Hematopoietic multipotent progenitor cell treated with erythropoietin and hydrocortisone succinate and interleukin-3 and kit ligand, for 8 days (in vitro differentiated cells): ENCODE data around the gene EHD1.

Source experiments
- DNase-seq: peaks from one replicate; pipeline ENCODE4 v3.0.0-alpha.2; 2015

EHD1 gene

DNA sequence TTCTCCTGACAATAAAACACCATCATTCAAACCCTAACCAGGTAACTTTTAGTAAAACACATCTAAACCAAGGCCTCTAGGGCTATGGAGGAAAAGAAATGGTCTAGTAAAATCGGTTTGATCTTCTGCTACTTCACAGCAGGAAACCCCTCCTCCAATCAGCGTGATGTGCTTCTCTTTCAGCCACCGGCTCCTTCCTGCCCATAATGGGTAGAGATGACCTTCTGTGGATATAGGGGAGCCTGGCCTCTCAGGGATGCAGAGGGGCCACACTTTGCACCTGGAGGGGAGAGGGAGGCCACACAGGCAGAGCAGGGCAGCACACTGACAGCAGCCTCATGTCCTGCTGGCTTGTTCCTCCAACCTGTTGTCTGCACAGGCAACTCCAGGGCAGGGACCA, 6.9 kb downstream of the EHD1 start:
- DNase-seq, result no peak

DNA sequence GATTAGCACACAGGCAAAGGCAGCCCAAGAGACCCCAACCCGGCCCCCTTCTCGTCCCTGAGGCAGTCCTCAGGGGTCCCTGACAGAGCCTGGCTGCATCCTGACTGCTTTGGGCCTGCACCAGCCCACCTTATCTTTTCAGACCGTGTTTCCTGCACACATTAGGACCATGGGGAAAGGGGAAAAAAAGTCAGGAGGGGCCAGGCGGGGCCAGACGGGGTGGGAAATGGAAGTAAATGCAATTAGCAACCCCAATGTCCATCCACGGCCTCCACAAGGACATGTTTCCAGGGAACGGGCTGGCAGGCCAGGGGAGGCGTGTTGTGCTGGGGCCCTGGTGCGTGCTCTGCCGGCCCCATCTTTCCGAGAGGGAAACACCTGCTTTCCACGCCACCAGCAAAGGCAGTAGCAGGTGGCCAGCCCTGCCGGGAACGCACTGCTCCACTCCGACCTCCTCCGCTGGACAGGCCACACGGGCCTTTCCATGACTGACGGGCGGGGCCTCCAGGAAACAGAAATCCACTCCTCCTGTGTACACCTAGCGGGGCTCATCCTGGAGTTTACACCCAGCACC, 7.4 kb downstream of the EHD1 start:
- DNase-seq, result no peak

DNA sequence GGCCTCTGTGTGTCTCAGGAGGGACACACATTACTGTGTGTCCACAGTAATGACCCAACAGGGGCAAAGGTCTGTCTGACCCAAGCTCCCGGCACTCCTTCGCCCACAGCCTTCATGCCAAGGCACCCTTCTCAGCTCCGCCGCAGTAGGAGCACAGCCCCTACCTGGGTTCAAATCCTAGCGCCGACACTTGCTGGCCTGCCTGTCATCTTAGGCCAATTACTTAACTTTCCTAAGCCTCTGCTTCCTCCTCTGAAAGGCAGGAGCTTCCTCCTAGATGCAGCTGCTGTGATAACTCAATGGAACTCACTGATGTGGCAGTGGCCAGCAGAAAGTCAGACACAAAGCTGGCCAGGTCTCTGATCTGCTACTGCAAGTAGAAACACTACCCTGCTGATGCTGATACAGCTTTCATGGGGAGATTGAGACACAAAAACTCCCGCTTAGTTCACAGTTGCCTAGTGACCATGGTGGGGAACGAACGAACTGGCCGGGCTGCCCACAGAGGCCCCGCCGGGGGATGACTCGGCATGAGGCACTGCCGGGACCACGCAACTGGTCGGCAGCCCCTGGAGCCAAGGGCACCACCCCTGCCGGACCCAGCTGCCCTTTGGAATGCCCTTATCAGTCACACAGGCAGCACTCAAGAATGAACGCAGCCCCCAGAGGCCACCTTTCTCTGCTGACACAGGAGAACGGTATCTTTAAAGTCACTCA, 8.1 kb downstream of the EHD1 start:
- DNase-seq, result peak; percentile 52

DNA sequence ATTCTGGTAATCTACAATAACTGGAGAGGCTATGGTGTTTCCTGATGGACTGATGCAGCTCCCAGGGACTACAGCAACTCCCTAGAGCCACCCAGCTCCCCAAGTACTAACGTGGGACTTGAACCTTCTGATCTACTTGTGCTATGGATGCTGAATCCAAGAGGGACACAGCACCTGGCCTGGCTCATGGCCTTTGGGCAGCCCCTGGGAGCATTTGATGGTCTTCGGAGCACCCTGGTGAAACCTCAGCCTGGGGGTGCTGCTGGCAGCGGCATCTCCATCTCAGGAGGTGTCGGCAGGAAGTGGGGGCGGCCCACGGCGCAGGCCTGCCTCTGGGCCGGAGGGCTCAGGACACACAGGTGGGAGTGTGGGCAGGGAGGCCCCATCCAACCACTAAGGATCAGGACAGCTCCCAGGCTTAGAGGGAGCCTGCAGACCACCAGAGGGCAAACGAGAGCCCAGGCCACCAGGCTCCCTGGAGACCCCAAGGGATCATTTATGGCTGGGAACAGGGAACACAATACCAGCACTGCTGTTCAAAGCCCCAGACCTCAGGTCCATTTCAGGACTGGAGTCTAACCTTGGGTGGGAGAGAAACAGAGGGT, 8.7 kb downstream of the EHD1 start:
- DNase-seq, result no peak

DNA sequence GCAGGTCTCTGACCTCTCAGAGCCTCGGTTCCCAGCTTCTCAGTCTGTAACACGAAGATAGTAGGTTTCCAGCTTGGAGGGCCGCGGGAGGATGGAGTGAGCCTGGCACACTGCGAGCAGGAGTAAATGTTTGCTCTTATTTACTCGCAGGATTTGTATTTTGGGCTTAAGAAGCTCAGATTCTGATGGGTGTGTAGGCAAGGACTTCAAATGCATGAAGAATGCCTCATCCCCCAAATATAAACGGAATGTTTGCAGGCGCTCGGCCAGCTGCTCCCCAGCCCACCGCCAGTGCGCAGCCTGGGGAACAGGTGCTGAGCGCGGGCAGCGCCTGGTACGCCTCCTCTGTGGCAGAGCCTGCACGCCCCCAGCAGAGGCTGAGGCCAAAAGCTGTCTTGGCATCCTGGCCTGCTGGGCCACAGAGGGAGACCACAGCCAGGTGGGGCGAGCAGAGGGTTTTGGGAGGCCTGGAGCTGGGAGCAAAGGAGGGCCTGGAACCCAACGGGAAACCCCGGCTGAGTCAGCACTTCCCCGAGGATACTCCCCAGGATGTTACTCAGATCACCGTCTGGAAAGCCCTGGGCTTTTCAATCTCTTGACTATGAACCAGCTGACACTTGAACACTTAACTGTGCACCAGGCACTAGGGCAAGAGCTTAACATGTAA, 9.4 kb downstream of the EHD1 start:
- DNase-seq, result no peak

DNA sequence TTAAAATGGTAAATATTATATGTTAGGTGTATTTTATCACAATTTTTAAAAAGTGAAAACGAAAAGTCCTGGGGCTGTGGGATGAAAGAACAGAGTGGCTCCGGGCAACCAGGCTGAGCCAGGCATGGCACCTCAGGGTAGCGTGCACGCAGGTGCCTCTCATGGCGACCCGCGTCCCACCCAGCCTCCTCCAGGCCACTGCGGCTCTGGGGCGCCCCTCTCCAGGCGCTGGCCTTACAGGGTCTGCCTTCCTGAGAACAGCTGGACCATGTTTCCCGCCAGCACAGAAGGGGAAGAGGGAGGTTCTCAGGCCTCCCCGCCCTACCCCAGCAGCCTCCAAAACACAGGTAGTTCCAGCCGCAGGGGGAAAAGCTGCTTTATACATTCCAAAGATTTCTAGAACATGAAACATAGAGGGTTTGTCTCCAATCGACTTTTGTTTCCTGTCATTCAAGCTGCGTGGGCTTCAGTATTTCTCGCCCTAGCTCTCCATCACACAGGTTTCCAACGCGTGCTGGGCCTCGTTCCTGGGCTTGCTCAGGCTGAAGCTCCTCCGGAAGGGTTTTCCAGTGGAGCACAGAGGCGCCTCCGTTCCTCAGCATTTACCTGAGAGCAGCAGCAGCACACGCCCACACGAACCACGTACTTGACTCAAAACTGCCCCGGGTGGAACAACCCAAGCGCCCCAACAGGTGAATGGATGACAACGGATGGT, 10.5 kb downstream of the EHD1 start:
- DNase-seq, result no peak

DNA sequence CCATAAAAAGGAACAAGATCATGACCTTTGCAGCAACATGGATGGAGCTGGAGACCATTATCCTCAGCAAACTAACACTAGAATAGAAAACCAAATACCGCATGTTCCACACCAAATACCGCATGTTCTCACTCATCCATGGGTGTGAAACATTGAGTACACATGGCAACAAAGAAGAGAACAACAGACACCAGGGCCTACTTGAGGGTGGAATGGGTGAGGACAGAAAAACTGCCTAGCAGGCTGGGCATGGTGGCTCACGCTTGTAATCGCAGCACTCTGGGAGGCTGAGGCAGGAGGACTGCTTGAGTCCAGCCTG, 12.3 kb downstream of the EHD1 start:
- DNase-seq, result no peak

DNA sequence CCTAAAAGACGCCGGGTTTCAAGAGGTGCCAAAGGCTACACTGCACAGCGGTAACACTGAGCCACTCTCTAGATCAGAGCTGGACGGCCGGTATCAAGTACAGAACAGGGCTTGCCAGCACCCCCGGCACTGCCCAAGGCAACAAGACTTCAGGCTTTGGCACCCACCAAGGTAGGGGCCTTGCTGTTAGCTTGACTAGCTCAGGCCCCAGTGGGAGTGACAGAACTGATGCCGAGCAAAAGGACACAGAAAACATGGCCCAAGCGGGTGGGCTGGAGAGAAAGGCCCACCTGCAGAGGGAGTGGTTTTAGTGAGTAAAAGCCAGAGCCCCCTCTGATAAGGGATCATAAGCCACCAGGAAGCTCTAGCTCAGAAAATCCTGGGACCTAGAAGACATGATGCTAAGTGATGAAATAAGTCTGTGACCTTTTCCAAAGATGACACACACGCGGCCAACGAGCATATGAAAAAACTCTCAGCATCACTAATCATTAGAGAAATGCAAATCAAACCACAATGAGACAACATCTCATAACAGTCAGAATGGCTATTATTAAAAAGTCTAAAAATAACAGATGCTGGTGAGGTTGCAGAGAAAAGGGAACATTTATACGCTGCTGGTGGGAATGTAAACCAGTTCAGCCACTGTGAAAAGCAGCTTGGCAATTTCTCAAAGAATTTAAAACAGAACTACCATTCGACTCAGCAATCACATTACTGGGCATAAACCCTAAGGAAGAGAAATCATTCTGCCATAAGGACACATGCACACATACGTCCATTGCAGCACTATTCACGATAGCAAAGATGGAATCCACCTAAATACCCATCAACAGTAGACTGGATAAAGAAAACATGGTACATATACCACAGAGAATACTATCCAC, 12.9 kb downstream of the EHD1 start:
- DNase-seq, result no peak

DNA sequence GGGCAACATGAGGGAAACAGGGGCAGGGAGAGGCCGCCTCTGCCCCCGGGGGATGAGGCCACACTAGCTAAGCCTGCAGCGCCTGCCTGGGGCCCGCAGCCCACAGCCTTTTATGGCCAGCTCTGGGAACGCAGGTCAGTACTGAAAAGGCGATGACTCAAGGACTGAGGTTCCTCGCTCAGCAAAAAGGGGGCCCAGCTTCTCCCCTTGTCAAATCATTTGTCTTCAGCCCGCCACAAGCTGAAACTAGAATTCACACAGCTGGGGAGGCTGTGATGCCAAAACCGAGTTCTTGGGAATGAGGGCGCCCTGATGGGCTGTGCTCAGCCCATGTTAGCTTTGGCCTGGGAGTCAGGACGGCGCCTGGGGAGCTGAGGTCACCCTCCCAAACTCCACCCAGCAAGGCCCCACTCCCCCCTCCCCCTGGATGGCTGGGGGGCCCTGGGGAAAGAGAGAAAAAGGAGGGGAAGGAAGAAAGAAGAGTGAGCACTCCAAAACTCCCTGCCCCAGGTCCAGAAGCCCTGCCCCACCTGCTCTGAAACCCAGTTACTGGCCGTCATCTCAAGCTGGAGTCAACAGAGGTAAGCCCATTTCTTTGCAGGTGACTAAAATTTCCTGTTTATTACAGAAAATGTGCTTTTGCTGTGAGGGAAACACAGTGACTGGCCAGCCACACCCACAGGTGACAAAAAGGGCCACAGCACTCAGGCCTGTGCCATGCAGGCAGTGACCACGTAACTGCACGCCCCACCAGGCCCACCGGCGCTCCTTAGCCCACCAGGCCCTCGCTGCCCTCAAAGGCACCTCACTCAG, 13.7 kb downstream of the EHD1 start:
- DNase-seq, result no peak

DNA sequence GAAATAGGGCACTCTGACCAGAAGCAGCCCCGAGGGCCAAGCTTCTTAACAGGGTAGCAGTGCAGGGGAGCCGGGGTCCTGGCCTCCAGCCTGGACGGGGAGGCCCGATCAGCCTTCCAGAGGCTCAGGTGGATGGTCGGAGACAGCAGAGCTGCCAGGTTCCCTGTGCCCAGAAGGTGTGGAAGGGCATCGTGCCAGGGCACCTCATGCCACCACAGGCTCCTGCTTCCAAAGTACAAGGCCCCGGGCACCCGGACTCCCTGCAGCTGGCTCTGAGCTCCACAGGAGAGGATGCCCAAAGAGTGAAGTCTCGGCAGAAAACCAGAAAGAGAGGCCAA, 14.3 kb downstream of the EHD1 start:
- DNase-seq, result no peak

DNA sequence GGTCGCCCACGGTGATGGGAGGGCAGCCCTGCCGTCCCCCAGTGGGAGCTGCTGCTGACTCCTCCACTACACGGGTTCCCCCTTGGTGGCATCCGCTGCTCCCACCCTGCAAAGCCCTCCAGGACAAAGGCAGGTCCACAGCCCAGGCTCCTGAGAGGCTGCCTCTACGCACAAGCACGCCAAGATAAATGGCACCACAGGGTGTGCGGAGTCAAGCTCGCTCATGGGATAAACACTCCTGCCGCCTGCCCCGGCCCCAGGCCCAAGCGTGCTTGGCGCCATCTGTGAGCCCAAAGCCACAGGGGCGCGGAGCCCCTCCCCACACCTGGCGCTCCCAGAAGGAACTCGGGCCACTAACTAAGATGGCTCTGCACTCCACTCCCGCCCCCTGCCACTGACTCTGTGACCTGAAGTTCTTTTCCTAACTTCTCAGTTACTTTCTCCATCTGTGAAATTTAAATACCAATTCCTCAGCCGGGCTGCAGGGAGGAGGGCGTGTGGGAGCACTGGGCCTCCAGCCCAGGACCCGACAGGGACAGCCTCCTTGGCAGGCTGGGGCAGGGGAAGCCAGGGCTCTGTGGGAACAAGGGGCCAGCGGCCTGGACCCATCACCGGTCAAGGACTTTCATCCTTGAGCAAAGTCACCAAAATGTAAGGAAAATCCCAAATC, 14.9 kb downstream of the EHD1 start:
- DNase-seq, result no peak

DNA sequence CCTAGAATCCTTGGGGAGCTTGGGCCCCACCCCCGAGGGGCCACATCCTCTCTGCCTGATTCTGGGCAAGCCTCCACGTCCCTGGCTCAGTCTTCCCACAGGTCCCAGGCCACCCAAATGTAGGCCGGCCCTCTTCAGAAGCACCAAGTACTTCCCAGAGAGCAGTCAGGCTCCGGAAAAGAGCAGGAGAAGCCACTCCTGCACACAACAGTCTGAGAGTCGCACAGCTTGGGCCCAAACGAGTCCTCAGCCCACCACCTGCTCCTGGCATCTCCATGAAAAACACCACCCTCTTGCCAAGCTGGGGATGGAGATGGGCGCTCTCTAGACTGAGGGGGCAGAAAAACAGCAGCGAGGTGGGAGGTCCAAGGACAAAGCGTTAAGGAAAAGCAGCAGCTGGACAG, 15.4 kb downstream of the EHD1 start:
- no peak for DNase-seq

DNA sequence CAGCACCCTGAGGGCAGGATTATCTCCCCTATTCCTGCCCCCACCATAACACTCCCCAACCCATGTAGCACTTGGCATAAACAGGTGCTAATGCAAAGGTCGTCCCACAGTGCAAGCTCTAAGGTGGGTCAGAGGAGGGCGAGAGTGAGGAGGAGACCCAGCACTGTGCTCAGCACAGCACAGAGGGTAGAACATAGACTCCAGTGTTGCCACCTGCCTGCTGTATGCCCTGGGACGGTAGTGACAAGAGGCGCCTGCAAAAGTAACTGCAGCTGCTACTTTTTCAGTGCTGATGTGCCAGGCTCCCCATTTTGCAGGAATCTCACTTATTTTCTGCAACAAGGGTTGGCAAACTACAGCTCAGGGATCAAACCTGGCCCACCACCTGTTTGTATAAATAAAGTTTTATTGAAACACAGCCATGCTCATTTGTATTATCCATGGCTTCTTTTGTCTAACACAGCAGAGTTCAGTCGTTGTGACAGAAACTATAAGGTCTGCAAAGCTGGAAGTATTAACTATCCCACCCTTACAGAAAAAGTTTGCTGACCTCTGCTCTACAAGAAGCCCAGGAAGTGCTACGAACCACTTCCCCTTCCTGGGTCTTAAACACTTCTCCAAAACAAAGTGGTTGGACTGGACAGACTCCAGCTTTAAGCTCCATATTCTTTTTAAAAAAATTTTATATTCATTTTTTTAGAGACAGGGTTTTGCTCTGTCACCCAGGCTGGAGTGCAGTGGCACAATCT, 17.0 kb downstream of the EHD1 start:
- no peak for DNase-seq

DNA sequence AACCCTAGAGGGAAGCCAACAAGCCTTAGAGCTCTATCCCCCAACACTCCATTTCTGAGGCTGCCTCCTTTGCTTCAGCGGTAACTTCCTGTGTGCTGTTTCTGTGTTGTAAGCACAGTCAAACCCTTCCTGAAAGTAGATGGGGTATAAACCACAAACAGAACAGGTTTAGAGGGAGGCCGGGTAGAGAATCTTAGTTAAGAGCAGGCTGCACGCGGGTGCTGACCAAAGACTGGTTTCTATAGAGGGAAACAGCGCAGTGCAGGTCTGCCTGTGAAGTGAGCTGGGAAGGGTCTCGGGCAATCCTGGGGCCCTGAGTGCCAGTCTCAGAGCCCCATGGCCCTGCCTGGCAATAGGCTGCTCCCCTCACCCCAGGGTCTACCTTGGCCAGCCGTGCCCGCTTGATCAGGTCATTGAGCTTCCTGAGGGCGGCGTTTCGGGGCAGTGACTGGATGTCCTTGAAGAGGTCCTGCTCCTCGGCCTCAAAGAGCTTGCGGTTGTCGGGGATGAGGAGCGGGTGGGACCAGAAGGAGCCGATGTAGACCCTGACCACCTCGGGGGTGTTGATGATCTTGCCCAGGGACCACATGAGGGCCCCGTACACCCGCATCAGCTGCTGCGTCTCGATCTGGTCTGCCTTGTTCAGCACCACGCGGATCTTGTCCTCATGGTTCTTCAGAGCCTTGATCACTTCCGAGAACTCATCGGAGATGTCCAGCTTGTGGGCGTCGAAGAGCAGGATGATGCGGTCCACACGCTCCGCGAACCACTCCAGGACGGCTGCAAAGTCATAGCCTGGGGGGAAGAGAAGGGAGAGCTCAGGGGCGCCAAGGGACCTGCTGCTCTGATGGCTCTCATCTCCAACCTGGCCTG, 18.6 kb downstream of the EHD1 start:
- DNase-seq, result no peak

DNA sequence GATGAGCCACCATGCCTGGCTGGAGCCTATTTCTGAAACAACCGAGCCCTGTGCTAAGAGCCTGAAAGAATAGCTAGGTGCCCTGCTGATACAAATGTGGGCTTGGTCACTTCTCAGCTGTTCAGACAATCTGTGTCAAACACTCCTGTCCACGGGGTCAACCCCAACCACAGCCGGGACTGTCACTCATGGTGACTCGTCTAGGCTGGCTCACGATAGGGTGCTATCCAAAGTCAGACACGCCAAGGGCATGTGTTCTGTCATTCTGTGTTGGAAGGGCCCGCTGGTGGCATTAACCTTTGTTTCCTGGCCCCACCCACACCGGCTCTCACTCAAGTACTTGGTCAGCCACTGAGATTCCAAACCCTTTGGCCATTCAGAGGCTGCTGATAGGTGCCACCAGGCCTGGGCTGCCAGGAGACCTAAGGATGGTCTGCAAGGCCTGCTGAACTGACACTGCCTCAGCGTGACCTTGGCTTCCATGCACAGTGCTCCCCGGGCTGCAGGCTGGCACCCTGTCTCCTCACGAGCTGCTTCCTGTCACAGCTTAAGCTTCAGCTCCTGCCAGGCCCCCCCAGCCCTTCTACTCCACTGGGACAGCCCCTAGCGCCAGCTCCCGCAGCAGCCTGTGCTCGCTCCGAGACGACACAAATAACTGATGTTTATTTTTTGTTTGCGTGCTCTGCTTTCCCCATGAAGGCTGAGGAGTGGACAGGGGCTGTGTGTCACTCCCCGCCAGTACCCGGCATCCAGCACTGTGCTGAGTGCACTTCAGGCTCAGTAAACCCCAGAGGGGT, 19.8 kb downstream of the EHD1 start:
- no peak for DNase-seq

DNA sequence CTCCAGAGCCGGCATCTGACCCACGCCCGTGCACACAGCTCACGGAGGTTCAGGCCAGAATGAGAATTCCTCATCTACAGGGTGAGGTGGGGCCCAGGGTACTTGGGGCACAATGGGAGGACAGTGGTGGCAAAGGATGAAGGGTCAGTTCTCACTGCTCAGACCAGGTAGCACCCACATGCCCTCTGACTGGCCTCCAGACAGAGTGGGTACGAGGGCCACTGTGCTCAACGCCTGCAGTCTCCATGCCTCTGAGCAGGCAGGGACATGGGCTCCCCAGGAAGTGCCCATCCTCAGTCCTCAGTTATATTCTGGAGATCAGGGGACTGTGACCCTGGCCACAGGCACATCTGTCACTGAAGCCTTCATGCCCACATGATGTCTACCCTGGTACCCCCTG, 20.9 kb downstream of the EHD1 start:
- no peak for DNase-seq

DNA sequence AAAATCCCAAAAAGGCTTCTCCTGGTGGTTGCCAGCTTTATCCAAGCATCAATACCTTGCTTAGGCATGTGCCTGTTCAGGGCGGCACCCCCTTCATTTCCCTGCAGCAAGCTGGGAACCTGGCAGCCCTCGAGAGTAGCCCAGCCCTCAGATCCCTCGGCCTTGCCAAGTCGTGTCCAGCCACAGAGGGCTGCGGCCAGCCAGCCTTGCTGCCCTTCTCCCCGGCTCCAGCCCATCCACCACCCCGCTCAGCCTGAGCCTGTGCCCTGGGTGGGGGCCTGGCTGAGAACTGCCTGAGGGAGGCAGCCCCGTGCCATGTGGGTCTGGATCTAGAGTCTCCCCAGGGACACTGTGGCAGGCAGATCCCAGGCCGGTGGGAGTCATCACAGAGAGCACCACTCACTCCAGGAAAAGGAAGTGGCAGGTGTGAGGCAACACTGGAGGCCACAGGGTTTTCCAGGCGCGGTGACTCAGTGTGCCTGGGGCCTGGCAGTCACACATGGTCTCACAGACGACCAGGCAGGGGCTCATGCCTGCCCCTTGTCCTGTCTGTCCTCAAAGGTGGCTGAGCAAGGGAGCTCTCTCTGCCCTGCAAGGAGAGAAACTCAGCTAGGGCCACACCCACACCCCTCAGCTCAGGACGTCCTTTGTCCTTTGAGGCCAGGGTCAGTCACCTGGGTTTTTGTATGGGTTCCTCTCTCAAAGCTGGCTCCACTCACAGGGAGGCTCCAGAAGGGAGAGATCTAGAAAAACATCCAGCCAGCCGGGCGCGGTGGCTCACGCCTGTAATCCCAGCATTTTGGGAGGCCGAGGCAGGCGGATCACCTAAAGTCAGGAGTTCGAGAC, 21.8 kb downstream of the EHD1 start:
- DNase-seq, result no peak
